ENCODE measurements around the gene APRT. TPM values are rescaled to one million over a fixed set of nuclear protein-coding genes. Genes with fewer than 3 reads are reported as not detected.
"Not testable (repeated sequence)": the region's sequence is repeated elsewhere in the genome, so short reads cannot be mapped to it uniquely, and the experiment has no call there.

APRT gene
- polyA plus RNA-seq, 1 experiment, result 66.8 TPM

DNA sequence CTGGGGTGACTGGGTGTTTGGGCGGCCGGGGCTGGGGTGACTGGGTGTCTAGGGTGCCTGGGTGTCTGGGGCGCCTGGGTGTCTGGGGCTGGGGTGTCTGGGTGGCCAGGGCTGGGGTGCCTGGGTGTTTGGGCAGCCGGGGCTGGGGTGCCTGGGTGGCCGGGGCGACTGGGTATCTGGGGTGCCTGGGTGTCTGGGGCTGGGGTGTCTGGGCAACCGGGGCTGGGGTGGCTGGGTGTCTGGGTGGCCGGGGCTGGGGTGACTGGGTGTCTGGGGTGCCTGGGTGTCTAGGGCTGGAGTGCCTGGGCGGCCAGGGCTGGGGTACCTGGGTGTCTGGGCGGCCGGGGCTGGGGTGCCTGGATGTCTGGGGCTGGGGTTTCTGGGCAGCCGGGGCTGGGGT, 13.4 kb upstream of the APRT start:
- Histone ChIP-seq H3K4me3 (ENCODE audit: low read depth, low read length) (no peak overlapping the region), H3K27me3 (ENCODE audit: control insufficient read depth, insufficient read depth, low read length) (no peaks in the 10 kb centered on the region), H3K27ac (ENCODE audit: low read depth, low read length) (no peak overlapping the region), H3K9me3 (ENCODE audit: control insufficient read depth, insufficient read depth, low read length) (no peaks in the 10 kb centered on the region)
- DNase-seq (ENCODE audit: low read depth, low spot score), result no peak
- CTCF ChIA-PET, result no interaction called here
- TF ChIP-seq, protein P1, sequence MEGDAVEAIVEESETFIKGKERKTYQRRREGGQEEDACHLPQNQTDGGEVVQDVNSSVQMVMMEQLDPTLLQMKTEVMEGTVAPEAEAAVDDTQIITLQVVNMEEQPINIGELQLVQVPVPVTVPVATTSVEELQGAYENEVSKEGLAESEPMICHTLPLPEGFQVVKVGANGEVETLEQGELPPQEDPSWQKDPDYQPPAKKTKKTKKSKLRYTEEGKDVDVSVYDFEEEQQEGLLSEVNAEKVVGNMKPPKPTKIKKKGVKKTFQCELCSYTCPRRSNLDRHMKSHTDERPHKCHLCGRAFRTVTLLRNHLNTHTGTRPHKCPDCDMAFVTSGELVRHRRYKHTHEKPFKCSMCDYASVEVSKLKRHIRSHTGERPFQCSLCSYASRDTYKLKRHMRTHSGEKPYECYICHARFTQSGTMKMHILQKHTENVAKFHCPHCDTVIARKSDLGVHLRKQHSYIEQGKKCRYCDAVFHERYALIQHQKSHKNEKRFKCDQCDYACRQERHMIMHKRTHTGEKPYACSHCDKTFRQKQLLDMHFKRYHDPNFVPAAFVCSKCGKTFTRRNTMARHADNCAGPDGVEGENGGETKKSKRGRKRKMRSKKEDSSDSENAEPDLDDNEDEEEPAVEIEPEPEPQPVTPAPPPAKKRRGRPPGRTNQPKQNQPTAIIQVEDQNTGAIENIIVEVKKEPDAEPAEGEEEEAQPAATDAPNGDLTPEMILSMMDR (IDR thresholded peaks at IDR 0.05; ENCODE audit: low read depth, low read length), result no peak
- POLR2A ChIA-PET, result no interaction called here

DNA sequence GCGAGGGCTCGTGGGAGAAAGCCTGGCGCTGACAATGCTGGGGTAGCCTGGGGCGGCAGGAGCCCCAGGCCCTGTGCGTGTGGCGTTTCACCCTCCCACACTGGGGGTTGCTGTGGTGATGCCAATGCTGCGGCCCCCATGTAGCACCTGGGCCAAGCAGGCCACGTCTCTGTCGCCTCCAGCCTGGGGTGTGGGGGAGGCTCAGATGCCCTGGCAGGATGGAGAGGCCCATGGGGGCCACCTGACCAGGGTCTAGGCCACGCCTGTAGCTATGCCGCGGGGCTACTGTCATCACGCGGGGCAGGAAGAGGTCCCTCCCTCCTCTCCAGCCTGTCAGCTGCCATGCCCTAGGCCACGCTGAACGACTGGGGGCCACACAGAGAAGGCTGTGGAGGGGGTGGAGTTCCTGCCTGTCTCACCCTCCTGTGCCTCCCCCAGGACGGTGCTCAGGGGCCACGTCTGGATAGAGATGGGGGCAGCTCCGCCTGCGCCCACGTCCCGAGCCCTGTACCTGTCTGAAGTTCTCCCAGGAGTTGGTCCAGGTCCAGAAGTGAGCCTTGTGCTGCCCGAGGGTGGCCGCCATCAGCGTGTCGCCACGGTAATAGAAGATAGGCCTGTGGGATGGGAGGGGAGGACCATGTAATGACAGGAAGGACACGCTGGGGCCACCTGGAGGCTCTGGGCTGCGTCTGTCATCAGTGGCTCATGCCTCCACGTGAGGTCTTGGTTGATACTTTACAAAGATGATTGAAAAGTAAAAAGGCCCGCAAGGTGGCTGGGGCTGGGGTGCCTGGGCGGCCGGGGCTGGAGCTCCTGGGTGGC, 12.7 kb upstream of the APRT start:
- no peaks in the 10 kb centered on the region for H3K9me3 ChIP-seq (ENCODE audit: control insufficient read depth, insufficient read depth, low read length)
- DNase-seq (ENCODE audit: low read depth, low spot score), result no peak
- TF ChIP-seq, protein P1 (IDR thresholded peaks at IDR 0.05; ENCODE audit: low read depth, low read length), result no peak
- H3K4me3 ChIP-seq (ENCODE audit: low read depth, low read length), result no peak overlapping the region
- ChIA-PET POLR2A (interaction anchor here (0.6 kb wide), 1 partner anchor 56 kb away, joined by 3 read pairs; no protein-coding TSS in a partner anchor), CTCF (no interaction called here)
- H3K27ac ChIP-seq (ENCODE audit: low read depth, low read length), result no peak overlapping the region
- H3K27me3 ChIP-seq (ENCODE audit: control insufficient read depth, insufficient read depth, low read length), result no peaks in the 10 kb centered on the region

DNA sequence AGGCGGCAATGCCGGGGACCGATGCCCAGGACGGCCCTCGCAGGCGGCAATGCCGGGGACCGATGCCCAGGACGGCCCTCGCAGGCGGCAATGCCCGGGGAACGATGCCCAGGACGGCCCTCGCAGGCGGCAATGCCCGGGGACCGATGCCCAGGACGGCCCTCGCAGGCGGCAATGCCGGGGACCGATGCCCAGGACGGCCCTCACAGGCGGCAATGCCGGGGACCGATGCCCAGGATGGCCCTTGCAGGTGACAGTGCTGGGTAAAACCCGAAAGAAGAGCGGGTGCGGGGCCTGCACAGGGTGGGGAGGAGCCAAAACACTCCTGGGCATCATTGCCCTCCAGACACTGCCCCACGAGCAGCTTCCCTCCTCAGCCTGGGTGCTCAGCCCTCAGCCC, 11.9 kb upstream of the APRT start:
- CTCF ChIA-PET, POLR2A ChIA-PET: not testable (repeated sequence)

DNA sequence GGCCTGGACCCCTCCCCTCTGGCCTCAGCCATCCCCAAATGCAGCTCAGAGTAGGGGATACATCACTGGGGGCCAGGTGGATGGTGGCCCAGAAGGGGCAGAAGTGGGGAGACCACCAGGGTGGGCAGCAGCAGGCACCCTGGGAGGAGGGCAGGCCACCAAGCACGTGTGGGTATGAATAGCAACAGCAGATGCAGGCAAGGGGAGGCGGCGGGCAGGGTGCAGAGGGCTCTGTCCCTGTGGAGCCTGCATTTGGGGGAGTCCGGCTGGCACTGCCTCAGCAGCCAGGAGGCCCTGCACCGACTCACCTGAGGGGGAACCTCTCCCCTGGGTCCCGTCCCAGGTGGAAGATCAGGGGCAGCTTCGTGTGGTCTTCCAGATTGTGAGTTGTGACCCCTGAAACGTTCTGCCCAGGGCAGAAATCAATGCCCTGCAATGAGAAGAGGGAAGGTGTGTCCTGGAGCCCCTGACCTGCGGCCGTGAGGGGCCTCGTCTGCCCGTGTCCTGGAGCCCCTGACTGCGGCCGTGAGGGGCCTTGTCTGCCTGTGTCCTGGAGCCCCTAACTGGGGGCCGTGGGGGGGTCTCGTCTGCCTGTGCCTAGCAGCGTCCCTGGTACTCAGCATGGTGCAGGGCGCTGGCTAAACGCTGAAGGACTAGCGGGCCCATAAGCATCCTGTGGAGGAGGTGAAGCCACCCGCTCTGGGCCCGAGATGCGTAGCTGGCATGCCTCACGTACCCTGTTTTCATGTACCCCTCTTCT, 10.7 kb upstream of the APRT start:
- Histone ChIP-seq H3K27ac (ENCODE audit: low read depth, low read length) (no peak overlapping the region), H3K4me3 (ENCODE audit: low read depth, low read length) (no peak overlapping the region), H3K9me3 (ENCODE audit: control insufficient read depth, insufficient read depth, low read length) (no peaks in the 10 kb centered on the region; the same call in 1 of the 2 replicates), H3K27me3 (ENCODE audit: control insufficient read depth, insufficient read depth, low read length) (no peaks in the 10 kb centered on the region)
- TF ChIP-seq, protein P1 (IDR thresholded peaks at IDR 0.05; ENCODE audit: low read depth, low read length), result no peak
- POLR2A ChIA-PET, result no interaction called here
- CTCF ChIA-PET, result no interaction called here
- DNase-seq (ENCODE audit: low read depth, low spot score), result no peak

More for the DNA sequence above, 11.9 kb upstream of the APRT start:
- DNase-seq (ENCODE audit: low read depth, low spot score); H3K9me3 ChIP-seq (ENCODE audit: control insufficient read depth, insufficient read depth, low read length); H3K27me3 ChIP-seq (ENCODE audit: control insufficient read depth, insufficient read depth, low read length); H3K4me3 ChIP-seq (ENCODE audit: low read depth, low read length); H3K27ac ChIP-seq (ENCODE audit: low read depth, low read length): not testable (repeated sequence)

DNA sequence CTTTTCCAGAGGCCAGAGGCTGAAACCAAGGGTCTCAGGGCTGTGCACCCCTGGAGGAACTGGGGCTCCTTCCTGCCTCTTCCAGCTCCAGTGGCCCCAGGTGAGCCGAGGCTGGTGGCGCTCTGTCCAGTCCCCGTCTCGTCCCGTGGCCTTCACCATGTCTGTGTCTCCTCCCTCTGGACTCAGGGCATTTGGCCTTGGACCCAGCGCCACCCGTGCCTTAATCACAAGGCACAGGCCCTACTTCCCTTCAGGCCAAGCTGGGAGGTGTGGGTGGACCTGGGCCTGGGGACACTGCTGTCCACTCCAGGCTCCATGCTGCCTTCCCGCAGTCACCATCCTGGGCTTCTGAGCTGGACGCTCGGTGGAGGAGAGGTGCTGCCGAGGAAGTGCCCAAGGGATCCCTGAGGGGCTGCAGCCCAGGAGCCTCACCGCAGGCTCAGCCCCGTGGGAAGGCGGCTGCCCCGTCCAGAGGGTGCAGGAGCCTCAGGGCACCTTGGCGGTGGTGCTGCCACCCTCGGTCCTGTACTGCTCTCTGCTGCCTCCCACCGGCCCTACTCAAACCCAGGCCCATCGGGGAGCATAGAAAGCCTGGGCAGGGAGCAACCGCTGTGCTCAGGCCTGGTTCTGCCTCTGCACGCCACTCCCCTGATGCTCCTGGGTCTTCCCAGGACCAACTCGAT, 9.6 kb upstream of the APRT start:
- no peaks in the 10 kb centered on the region for H3K27me3 ChIP-seq (ENCODE audit: control insufficient read depth, insufficient read depth, low read length)
- no peak overlapping the region for H3K27ac ChIP-seq (ENCODE audit: low read depth, low read length)
- no peaks in the 10 kb centered on the region; the same call in 1 of the 2 replicates for H3K9me3 ChIP-seq (ENCODE audit: control insufficient read depth, insufficient read depth, low read length)
- CTCF ChIA-PET, result no interaction called here
- POLR2A ChIA-PET, result no interaction called here
- DNase-seq (ENCODE audit: low read depth, low spot score), result no peak
- H3K4me3 ChIP-seq (ENCODE audit: low read depth, low read length), result no peak overlapping the region
- TF ChIP-seq, protein P1 (IDR thresholded peaks at IDR 0.05; ENCODE audit: low read depth, low read length), result 0 out of 2 replicates have a peak, but pooled peaks have one; percentile 4

Measured in AG04450 (cell line).